Frontal cortex (tissue), 4 donors: ENCODE measurements around the gene PANK2. TPM values are rescaled to one million over a fixed set of nuclear protein-coding genes. Genes with fewer than 3 reads are reported as not detected.
"Not testable (repeated sequence)": the region's sequence is repeated elsewhere in the genome, so short reads cannot be mapped to it uniquely, and the experiment has no call there.

Experiments used
- DNase-seq, 2 donors: peaks; one replicate each; pipeline ENCODE4 v3.0.0; 2012; ENCODE audit warnings: low spot score in 2 of 2
- FAIRE-seq: peaks from 2 replicates; lab custom pipeline; 2012; peaks lifted over from hg19 to GRCh38; lab: Jason Lieb, UNC
- total RNA-seq: library from RNA; depleted of rRNA; stranded (reverse); fragments of >200 nt; gene quantifications from one replicate; pipeline ENCODE4 v1.2.3, GENCODE V29; 2014
- donor health status: control.
- donor health status: control.
- donor health status: control.

PANK2 gene
- total RNA-seq, 1 donor from 2014 or later, result 62.0 TPM

DNA sequence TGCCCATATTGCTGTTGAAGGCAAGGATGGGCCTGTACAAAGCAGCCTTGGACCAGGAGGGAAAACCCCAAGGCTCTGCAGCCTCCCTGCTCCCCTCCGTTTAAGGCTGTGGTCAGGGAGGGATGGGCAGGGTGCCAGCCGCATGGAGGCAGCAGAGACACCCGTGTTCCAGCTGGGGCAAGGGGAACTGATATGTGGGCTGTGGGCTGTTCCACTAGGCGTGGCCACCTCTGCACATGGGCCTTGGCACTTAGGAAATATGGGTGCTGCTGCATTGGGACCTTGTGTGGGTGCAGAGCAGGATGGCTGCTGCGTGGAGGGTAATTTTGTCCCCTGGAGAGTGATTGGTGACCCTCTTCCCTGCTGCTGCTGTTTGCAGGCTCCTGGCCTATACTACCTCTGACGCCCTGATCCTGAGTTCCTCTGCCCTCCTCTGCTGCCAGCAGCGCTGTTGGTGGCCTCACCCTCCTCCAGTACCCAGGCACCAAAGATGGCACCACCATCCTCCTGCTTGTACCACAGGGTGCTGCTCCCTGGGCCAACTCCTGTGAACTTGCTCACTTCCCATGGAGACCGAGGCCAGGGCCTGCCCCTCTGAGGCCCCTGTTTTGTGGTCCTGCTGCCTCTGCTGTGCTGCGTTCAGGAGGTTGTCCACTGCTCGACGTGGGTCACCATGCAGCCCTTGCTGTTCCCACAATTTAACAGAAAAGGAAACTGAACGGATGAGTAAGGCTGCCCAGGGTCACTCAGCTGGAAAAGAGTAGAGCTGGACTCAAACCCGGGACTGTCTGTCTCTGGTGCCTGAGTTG, 35.3 kb downstream of the PANK2 start:
- no peak for FAIRE-seq
- no peak for DNase-seq

DNA sequence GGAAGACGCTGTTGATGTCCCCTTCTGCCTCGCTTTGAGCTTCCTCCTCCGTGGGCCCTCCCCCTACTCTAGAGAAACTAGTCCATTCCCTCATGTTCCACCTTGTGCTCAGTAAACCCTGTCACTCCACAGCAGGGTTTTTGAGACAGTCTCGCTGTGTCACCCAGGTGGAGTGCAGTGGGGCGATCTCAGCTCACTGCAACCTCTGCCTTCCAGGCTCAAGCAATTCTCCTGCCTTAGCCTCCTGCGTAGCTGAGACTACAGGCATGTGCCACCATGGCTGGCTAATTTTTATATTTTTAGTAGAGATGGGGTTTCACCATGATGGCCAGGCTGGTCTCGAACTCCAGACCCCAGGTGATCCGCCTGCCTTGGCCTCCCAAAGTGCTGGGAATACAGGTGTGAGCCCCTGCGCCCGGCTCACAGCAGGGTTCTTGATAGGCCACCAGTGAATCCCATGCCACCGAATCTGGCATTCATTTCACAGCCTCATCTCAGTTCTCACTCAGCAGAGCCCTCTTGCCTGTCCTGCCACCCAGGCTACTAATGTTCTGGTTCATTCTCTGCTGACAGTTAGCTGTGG, 36.0 kb downstream of the PANK2 start:
- no peak for FAIRE-seq

DNA sequence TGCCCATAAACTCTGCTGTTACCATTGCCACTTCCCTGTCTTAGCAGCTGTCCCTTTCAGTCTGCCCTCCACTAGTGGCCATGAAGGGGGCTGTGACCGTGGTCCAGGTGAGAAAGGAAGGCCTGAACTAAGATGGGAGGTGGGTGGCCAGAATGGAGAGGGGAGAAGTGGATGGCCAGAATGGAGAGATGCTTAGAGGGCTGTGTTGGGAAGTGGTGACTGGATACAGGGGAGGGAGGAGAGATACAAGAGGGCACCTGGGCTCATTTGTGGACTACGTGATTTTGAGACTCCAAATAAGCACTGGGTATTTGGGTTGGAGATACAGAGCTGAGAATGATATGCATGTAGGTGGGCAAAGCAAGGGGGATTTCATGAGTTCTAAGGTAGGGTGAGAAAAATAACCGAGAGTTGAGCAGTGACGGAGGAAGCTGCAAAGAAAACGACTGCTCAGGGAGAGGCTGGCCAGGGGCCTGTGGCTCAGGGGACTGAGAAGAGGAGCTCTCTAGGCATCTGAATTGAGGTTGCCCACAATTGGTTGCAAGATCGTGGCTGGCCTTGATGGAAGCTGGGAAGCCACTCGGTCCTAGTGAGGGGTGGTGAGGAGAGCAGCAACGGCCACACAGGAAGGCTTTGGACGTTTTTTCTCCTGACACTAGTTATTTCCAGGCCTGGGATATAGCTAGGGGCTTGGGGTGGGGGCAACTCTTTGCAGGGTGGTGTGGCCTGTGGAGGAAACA, 36.9 kb downstream of the PANK2 start:
- FAIRE-seq (no peak), DNase-seq (no peak)

More for the DNA sequence above, 36.0 kb downstream of the PANK2 start:
- DNase-seq, result no peak

DNA sequence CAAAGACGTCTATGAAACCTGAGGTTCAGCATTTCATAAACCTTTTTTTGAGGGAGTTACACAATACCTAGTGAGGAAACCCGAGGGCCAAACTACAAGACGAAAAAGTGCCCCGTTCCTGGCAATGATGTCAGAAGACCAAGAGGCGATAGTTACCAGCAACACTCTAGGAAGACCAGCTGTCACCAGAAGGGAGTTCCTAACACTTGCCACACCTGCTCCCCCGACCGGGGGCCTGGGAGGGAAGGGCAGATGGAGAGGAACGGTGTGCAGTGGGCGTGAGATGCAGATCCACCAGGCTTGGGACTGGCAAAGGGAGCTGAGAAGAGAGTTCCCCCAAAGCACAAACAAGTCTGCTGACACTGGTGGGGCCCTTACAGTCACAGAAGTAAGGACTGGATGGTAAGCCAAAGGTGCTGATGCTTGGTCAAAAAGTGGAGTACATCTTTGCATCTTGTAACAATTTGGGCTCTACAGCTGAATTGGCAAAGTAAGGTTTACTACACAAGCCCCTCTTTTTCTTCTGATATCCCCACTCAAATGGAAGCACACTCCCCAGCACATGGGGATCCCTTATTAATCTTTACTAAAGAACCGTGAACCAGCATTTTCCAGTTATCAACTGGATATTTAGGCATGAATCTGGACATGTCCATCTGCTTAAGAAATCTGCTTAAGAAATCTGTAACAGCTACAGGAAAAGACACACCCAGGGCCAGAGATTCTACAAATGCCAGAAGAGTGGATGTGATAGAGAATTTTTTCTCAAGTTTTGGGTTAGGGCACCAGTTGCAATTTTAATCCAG, 38.5 kb downstream of the PANK2 start:
- DNase-seq (no peak), FAIRE-seq (no peak)

DNA sequence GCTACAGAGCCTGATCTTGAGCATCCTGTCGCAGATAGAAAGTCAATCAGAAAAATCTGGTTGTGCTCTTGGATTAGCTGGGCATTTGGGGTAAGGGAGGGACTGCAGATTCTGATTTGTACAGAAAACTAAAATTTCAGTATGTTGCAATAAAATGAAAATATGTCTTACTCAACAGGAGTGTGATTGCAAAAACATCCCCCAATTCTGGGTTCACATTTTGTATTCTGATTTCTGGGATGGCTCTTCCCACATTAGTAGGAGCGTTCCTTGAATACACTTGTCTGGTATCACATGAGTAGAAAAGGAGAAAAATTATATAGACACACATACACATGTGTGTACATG, 40.5 kb downstream of the PANK2 start:
- DNase-seq, result no peak
- no peak for FAIRE-seq

DNA sequence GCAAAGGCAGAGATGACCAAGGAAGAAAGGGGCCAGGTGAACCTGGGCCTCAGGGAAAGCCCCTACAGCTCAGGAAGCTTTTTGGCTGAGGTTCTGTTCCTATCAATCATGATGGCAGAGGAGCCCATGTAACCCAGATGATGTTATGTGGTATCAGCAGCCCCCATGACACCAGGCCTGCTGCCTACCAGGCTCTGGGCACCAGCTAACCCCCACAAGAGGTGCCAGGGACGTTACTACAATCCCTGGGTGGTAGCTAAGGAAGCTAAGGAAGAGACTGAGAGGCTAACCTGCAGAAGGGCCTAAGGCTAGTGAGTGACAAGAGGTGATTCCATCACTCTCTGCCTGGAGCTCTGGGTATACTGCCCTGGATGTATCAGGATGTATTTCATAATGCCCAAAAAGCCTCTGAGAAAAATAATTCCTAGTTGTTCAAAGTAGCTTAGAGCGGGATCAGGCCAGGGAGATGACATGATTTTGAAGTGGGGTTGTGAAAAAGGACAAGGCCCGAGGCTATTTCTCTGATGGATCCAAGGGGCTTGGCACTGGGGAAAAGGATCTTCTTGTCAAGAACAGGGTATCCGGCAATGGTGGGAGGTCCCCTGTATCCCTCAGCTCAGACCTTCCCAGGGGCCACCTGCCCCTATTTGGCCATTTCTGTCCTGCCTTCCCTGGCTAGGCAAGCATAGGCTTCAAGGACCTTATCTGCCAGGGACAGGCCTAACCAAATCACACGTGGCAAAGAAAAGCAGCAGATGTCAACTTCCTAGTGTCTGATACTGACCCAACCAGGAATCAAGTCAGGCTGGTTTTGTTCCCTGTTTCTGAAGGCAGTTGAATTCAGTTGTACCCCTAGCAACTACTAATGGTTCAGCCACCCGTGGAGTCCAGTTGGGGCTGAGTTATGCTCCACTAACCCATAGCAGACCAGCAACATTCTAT, 41.3 kb downstream of the PANK2 start:
- FAIRE-seq (no peak), DNase-seq (no peak)

DNA sequence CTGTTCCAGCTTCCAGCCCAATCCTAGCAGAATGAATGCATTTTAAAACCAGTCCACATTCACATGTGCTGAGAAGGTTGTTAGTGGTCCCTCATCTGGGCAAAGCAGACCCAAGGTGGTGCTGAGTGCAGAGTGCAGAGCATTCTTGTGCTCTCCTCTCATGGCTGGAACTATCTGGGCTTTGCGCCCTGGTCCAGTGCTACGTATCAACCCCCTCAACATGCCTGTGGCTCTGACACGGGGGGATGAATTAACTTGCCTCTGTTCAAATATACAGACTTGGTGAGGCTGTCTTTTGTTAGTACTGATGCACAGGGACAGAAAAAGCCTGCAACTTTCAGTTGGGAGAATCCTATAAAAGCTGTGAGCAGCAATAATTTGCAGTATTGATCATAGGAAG, 42.5 kb downstream of the PANK2 start:
- no peak for DNase-seq

DNA sequence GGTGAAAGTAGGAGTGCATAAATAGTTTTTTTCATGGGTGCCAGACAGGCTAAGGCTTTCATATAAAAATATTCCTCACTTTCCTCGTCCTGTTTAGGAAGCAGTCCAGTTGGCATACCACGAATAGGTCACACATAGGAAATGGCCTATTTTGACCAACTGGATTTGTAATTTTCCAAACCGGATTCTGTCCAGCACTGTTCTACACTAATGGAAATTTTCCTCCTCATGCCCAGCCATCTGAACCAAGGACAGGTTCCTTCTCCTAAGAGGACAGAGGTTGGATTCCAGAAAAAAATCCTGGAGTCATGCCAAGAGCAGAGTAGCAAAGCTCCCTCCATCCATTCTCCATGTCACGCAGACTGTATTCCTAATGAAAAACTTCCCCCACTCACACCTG, 43.1 kb downstream of the PANK2 start:
- no peak for DNase-seq
- no peak for FAIRE-seq

More for the DNA sequence above, 42.5 kb downstream of the PANK2 start:
- FAIRE-seq, result no peak

DNA sequence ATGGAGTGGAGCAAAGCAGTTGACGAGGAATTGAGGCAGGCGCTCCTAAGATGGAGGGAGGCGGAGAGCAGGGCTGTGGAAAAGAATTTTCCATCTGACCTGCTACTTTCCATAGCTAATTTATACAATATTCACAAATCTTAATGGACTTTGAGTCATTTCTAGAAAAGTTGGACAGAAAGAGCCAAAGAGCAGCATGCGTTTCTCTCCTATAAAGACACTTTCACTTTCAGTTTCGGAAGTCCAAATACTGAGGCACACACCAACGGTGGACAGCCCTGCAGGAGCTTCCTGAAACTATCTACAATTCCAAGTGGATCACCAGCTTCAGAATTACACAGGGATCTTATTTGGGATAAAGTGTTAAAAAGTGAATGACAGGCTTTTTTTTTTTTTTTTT, 43.5 kb downstream of the PANK2 start:
- DNase-seq (no peak), FAIRE-seq (no peak)

DNA sequence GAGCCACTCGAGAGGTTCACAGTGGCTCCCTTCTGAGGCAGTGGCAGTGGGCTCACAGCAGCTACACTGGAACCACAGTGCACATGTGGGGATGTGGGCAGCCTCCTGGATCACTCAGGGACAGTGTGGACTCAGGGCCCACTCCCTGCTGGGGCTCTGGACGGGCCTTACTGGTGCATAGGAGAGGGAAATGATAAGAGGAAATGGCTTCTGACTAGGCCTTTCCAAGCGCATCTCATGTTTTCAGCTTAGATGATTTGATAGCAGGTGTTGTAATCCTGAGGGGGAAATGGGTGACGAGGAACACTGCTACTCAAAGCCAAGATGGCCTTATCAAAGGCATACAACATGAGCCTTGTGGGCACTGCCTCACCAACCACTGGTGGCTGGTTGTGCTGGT, 44.0 kb downstream of the PANK2 start:
- no peak for FAIRE-seq
- no peak for DNase-seq

DNA sequence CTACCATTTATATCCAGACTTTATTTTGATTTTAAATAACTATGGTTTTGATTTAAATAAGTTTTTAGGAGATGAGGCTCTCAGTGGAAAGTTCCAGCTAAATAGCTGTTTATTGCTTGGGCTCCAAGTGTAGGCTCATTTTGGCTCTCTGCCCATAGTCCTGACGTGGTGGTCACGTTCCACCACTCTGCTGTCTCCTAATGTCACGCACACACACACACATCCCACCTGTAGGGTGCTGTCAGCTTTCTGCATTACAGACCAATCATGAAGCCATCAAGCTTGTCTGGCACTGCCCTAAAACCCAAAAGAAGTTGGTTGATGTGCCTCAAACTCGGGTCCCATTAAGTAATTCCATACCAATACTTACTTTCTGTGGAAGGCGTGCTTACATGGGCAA, 45.4 kb downstream of the PANK2 start:
- no peak for DNase-seq
- no peak for FAIRE-seq

DNA sequence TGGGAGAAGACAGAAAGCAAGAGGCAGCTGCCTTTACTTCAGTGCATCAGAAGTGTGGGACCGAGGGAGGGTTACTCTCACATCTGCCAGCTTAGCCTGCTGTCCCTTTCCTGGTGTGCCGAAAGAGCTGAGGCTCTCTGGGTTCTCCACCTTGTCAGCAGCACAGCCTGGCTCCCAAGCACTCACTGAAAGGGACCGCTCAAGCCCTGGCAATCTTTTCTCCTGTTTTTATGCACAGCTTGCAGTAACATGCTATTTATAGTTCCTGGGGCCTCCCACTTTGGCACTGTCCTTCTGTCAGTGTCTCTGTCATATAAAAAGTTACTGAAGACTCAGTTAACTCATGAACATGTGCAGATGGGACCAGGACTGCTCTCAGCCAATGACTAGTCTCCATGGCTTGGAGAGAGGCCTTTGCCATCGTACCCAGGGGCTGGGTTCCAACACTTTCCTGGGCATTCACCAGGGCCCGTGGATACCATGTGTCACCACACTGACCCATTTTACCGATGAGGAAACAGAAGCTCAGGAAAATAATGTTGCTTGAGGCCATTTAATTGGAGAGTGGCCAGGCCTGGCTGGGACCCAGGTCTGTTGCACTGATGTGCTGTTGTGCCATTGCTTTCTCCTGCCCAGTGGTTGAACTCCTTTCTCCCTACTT, 46.2 kb downstream of the PANK2 start:
- FAIRE-seq (no peak), DNase-seq (no peak)

DNA sequence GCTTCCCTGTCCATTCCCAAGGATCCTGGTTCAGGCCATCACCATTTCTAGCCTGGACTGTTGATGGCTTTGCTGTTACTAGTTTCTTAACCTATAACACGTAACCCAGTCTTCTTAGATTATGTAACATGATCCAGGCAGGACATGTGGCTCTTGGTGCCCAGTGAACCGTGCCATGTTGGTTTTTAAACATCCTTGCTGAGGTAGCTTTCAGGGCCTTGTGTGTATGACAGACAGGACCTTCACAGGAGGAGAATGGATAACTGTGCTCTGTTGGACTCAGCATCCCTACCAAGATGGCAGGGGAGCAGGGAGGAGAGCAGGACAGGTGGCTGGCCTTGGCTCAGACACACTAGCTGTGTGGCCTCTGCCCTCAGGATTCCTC, 46.8 kb downstream of the PANK2 start:
- FAIRE-seq, result no peak

DNA sequence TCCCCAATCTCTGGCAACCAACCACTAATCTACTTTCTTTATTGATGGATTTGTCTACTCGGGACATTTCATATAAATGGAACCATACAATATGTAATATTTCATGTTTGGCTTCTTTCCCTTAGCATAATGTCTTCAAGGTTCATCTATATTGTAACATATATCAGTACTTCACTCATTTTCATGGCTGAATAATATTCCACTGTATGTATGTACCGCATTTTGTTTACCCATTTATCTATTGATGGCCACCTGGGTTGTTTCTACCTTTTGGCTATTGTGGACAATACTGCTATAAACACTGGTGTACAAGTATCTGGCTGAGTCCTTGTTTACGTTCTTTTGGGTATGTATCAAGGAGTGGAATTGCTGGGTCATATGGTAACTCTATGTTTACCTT, 48.4 kb downstream of the PANK2 start:
- FAIRE-seq (no peak), DNase-seq (no peak)

More for the DNA sequence above, 46.8 kb downstream of the PANK2 start:
- DNase-seq, result no peak

DNA sequence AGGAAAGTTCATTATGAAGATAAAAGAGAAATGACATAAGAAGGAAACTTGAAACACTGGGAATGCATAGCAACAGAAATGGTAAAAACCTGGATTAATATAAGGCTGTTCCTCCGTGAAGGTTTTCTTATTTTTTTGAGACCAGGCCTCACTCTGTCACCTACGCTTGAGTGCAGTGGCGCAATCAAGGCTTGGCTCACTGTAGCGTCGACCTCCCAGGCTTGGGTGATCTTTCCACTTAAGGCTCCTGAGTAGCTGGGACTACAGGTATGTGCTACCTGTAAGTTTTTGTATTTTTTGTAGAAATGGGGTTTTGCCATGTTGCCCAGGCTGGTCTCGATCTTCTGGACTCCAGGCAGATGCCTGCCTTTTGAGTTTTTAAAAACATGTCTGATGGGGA, 51.7 kb downstream of the PANK2 start:
- FAIRE-seq (no peak), DNase-seq (no peak)

DNA sequence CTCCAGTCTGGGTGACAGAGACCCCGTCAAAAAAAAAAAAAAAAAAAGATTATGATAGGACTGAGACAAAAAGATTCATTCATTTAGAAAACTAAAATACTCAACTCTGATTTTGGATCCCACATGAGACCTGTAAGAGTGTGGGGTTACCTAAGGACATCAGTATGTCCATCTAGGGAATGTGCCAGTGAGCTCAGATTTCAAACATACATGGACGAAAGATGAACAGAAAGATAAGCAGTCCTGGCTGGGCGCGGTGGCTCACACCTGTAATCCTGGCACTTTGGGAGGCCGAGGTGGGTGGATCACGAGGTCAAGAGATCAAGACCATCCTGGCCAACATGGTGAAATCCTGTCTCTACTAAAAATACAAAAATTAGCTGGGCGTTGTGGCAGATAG, 57.5 kb downstream of the PANK2 start:
- DNase-seq, FAIRE-seq: not testable (repeated sequence)

DNA sequence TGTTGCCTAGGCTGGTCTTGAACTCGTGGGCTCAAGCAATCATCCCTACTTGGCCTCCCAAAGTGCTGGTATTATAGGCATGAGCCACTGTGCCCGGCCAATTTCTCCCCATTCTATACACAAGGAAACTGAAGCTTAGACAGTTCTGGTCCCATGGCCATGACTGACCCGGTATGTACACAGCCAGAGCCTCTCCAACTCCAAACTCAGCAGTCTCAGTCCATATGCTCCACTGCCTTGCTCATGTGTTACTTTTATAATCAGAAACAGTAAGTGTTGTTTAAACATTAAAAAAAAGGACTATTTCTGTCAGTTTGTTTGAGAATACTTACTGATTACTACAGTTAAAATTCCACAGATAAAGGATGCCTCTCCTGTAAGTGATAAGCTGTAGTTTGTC, 75.5 kb downstream of the PANK2 start:
- DNase-seq, result no peak
- FAIRE-seq, result no peak

DNA sequence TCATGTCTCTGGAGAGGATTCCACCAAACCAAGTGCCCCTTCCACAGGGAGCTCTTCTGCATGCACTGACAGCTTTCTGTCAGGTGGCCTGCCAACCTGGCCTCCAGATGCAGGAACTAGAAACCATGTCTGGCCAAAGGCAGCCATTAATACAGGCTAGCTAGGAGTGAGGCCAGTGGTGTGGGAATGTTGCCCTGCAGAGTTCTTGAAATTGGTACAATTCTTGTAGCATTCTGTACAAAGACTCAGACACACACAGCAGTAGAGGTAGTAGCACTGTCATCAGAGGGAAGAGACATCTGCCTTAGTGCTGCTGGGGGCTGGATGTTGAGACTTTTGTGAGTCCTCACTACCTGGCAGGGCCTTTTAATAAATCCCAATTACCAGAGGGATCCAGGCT, 77.4 kb downstream of the PANK2 start:
- DNase-seq (no peak), FAIRE-seq (no peak)

DNA sequence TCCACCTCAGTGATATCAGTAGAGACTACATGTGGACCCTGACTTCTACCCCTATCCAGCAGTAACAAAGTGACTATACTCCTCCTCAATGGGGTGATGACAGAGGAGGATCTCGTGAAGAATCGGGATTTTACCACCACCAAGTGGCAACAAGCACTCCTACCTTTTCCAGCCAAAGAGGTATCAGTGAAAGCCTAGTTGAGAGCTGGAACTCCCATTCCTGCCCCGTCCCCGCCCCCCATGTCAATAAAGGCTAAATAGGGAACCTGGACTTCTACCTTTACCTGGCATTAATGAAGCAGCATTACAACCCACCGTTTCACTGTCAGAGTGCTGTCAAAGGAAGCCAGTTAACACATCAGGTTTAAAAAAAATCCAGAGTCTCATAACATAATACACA, 80.8 kb downstream of the PANK2 start:
- FAIRE-seq (no peak), DNase-seq (no peak)
